Measurements from ENCODE around the gene HNRNPA1. TPM values are rescaled to one million over a fixed set of nuclear protein-coding genes. Genes with fewer than 3 reads are reported as not detected.

The HNRNPA1 gene
- 550 and 607 TPM in 2 replicates for total RNA-seq

GRCh38 chr12:54280468-54281260 lies at the start of gene HNRNPA1:
HNRNPA1 (plus strand) TSS chr12:54280726; CDS start chr12:54280808, 82 bp downstream.

GRCh38 chr12:54279632-54280467 lies 676 bp upstream of the HNRNPA1 start, which contains the start of gene CBX5:
CBX5 (minus strand) TSS chr12:54280122; CDS start chr12:54257650, 22,472 bp downstream.

GRCh38 chr12:54300732-54301427 lies 20.4 kb downstream of the HNRNPA1 start, which contains the start of gene NFE2:
NFE2 (minus strand) TSS chr12:54301015; CDS start chr12:54295248, 5,767 bp downstream.

GRCh38 chr12:54324617-54325441 lies 44.3 kb downstream of the HNRNPA1 start, which contains the start of gene COPZ1:
COPZ1 (plus strand) TSS chr12:54325131; CDS start chr12:54325164, 33 bp downstream.

Other genes with a start within 250 kb of the HNRNPA1 start
- not detected in 2 replicates for gene HOXC5, start 247.7 kb upstream of the HNRNPA1 start, total RNA-seq
- gene HOXC4, start 226.9 kb upstream of the HNRNPA1 start, total RNA-seq, result not detected in 2 replicates
- gene SMUG1, start 91.7 kb upstream of the HNRNPA1 start, total RNA-seq, result 32.5 and 49.6 TPM in 2 replicates
- gene CBX5, start 604 bp upstream of the HNRNPA1 start, total RNA-seq, result 30.5 and 45.4 TPM in 2 replicates
- gene NFE2, start 20.3 kb downstream of the HNRNPA1 start, total RNA-seq, result not detected in 2 replicates
- gene COPZ1, start 44.4 kb downstream of the HNRNPA1 start, total RNA-seq, result 114 and 170 TPM in 2 replicates
- gene GPR84, start 83.8 kb downstream of the HNRNPA1 start, total RNA-seq, result not detected in 2 replicates
- 33.3 and 52.3 TPM in 2 replicates for gene ZNF385A, start 104.0 kb downstream of the HNRNPA1 start, total RNA-seq
- 73.7 and 91.3 TPM in 2 replicates for gene ITGA5, start 138.5 kb downstream of the HNRNPA1 start, total RNA-seq
- not detected in 2 replicates for gene GTSF1, start 192.9 kb downstream of the HNRNPA1 start, total RNA-seq
- 0.05 TPM in 1 of 2 replicates, not detected in the other for gene NCKAP1L, start 217.0 kb downstream of the HNRNPA1 start, total RNA-seq